ENCODE results near the gene HMGCLL1.

HMGCLL1 gene

DNA sequence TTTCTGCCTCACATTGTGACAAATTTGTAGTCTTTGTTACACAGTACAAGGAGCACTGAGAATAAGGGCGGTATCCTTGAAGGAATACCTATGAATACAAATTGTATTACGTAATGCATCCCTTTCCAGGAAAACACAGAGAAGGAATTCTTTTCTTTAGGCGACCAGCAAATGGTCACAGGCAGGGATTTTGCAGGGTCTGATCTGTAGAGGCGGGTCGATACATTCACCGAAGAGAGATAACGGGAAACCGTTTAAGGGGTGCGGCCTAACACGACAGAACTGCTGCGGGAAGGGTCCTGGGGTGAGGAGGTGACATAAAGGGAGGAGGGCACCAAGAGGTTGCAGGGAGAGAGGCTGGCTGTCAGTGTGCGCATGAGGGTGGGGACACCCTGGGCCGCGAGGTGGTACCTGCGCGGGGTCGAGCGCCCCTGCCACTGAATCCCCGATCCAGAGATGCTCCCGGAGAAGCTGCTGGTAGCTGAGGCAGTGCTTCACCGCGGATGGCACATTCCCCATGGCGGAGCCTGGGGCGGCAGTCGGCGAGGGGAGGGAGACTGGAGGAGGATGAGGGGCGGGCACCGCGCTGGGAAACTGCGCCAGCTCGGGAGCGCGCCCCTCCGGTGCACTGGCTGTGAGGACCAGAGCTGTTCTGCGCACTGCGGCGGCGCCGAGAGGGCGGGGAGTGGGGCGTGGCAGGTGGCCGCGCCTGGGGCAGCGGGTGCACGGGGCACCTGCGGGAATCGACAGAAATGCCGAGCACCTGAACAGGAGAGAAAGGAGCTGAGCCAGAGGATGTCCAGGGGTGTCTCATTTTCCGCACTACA is at the start of gene HMGCLL1:
HMGCLL1 (minus strand) TSS at position 656 of the 827 bp plus-strand sequence; CDS start at position 519, 137 bp downstream.
- DNase-seq (ENCODE audit: low read depth) = no peak

DNA sequence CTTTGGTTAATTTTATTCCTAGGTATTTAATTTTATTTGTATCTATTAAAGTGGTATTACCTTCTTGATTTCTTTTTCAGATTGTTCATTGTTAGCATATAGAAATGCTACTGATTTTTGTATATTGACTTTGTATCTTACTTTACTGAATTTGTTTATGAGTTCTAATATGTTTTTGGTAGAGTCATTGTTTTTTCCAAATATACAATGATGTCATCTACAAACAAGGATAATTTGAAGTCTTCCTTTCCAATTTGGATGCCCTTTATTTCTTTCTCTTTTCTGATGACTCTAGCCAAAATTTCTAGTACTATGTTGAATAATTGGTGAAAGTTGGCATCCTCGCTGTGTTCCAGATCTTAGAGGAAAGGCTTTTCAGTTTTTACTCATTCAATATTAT is 43.0 kb upstream of the HMGCLL1 start:
- DNase-seq (ENCODE audit: low read depth) = no peak

DNA sequence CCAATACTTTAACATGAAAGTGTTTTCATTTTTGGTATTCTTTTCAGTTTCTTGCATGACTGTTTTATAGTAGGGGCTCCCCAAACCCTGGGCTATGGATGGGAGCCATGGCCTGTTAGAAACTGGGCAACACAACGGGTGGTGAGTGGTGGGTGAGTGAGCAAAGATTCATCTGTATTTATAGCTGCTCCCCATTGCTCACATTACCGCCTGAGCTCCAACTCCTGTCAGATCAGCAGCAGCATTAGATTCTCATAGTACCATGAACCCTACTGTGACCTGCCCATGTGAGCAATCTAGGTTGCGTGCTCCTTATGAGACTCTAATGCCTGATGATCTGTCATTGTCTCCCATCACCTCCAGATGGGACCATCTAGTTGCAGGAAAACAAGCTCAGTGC is 42.3 kb upstream of the HMGCLL1 start:
- DNase-seq (ENCODE audit: low read depth) = no peak

DNA sequence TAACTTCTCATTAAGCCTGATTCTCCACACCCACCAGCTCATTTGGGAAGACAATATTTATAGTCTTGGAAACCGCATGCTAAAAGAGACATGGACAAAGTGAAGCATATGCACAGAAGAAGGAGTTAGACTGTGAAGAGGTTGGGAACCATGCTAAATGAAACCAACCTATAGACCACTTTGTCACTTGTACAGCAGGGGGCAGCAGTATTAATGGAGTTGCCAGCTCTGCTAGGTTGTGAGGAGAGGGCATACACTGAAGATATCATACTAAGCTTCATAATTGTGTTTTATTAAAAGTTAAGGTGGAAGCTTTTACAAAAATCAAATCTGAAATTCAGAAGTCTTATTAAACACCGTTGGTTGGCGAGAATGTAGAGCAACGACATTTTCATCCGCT is 38.3 kb upstream of the HMGCLL1 start:
- DNase-seq (ENCODE audit: low read depth) = peak; percentile 52

DNA sequence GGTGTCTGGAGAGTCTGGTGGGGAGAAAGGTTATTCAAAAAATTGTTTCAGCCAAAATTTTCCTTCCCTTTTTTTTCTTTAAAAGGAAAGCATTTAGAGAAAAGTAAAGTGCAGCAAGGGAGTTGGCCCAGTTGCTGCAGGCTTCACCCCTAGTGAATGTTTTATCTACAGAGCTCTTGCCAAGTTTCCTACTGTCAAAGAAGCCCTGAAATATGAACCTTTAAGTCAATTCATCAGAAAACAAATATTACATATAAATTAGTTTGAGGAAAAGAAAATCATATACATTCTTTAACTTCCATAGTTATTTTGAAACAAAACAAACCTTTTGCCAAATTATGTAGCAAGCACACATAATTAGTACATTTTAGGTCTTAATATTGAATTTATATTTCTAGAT is 25.0 kb upstream of the HMGCLL1 start:
- DNase-seq (ENCODE audit: low read depth) = no peak

DNA sequence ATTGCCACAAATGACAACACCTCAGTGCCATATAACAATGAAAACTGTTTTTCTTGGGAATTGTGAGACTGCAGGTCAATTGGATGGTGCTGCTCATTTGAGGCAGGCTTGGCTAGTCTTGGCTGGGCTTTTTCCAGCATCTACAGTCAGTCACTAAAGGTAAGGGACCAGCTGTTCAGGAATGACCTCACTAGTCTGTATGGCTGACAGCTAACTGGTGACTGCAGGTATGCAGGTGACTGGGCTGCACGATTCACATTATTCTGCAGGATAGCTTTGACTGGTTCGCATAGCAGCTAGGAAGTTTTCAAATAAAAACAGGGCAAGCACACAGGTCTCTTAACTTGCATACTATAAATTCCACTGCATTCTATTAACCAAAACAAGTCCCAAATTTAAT is 22.1 kb upstream of the HMGCLL1 start:
- DNase-seq (ENCODE audit: low read depth) = no peak

DNA sequence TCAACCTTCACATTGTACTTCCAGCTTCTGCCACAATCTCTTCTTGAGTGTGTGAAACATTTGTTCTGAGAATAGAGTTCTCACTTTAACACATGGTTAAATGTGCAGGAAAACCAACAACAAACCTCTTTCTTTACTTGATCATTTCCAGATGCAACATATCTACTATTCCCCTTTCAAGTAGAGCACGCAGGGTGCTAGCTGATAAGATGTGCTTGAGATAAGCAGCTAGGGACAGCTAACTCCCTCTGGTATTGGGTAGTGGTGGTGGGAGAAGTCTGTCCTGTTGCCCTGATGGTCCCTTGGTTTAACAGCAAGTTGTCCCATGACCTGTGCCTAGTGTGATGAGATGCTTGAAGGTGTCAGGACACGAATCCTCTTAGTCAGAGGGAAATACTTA is 15.4 kb upstream of the HMGCLL1 start:
- DNase-seq (ENCODE audit: low read depth) = no peak

DNA sequence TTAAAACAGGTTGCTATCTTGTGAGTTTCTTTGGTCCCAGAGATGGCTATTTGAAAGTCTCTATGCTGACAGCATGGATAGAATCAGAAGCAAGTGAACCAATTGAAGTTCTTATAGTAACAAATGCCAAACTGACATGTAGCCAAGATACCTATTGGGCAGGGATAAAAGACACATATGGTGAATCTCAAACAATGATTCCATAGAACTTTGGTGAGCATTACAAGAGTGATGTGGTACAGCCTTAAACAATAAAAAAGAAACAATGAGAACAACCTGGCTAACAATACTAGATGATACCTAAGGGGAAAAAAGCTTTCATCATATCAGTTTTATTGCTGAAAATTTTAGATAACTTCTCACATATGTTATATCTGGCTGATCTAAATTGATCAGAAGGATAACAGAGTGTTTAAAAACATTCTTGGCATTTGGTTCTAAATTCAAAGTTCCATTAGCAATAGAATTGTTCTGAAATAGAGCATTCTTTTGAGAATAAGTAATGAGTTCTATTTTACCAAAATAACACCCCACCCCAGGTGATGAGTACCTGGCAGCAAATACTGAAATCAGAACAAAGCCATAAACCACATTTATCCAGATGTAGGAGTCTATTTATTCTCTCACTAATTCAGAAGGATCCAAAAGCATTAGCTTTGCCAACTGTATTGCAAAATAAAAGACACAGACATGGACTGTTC is 5.8 kb upstream of the HMGCLL1 start:
- DNase-seq (ENCODE audit: low read depth) = no peak

DNA sequence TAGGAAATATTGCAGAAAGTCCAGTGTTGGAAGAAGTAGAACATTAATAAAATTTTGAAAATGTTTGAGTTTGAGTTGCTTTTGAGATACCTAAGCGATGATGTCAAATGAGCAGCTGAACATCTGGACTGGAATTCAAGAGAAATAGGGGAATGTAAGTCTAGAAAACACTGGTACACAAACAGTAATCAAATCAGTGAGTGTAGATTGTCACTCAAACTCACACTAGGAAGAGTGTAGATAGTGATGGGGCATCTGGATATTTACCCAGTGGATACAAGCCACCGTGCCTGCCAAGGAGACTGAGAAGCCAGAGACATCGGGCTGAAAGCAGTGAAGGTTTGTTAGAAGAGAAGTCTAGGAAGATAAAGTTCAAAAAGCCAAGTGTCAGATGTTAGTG is 2.2 kb downstream of the HMGCLL1 start:
- DNase-seq (ENCODE audit: low read depth) = no peak

DNA sequence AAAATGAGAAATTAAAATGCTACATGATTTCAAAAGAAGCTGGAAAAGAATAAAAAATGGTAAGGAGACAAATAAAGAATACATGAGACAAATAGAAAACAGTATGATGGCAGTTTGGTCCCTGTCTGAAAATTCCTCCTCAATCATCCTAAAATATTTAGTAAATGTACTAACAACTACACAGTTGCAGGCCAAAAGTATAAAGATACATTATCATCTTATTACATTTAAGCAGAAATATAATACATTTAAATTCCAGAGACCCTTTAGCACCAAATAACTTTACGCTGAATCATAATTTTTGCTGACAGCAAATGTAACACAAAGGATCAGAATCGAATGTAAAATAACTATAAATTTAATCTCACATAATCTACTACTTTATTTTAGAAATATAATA is 4.4 kb downstream of the HMGCLL1 start:
- no peak for DNase-seq (ENCODE audit: low read depth)

DNA sequence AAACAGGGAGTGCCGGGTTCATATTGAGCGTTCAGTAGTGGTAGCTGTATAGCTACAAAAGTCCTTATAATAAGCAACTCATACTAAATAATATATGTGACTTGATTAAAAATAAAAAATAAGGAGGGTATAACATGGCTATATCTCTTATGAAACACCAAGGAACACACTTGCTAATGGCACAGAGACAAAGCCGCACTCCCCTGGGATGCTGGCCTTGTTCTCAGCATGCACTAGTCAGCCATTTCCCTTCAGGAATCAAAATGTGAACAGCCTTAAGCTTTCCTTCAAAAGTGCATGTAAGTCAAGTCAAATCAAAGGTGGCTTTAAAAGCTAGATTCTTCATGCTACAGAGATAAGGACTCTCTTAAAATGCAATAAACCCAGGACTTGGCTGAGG is 9.4 kb downstream of the HMGCLL1 start:
- no peak for DNase-seq (ENCODE audit: low read depth)

DNA sequence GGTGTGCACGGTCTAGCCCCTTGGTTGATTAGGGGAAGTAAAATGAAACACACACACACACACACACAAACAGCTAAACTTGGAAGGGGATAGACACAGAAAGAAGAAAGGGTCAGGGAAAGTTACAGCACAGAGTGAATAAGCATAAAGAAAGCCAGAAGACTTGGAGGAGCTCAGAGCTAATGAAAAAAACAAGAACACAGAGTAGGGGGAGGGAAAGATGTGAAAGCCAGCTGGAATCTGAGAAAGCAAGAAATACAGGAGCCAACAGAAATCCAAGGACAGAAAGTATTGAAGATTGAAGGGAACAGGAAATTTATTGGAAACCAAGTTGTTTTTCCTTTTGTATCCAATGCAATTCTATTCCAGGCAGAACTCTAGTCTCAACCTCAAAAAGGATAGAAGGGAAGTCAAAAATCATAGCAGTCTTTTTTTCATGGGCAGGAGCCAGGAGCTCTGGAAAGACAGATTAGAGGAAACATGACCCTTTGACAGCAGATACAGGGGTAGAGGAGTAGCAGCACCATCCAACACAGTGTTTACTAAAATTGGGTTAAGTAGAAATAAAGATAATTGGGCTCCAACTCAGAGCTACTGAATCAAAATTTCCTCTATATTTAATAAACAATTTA is 10.1 kb downstream of the HMGCLL1 start:
- no peak for DNase-seq (ENCODE audit: low read depth)

DNA sequence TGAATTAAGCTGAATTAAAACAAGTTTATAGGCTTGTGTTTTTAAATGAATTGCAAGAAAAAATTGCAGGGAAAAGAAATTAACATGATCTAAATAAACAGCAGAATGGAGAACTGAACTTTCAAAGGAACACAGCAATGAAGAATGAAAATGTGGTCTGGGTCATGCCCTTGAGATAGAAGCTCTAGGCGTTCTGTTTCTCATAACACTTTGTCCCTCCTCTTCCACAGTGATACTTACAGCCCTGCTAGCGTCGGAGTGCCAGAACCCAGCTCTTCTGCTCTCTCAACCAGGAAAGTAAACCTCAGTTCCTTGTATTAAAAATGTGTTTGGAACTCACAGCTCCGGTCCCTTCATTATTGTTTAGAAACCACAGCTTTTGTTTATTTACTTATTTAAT is 11.4 kb downstream of the HMGCLL1 start:
- no peak for DNase-seq (ENCODE audit: low read depth)

DNA sequence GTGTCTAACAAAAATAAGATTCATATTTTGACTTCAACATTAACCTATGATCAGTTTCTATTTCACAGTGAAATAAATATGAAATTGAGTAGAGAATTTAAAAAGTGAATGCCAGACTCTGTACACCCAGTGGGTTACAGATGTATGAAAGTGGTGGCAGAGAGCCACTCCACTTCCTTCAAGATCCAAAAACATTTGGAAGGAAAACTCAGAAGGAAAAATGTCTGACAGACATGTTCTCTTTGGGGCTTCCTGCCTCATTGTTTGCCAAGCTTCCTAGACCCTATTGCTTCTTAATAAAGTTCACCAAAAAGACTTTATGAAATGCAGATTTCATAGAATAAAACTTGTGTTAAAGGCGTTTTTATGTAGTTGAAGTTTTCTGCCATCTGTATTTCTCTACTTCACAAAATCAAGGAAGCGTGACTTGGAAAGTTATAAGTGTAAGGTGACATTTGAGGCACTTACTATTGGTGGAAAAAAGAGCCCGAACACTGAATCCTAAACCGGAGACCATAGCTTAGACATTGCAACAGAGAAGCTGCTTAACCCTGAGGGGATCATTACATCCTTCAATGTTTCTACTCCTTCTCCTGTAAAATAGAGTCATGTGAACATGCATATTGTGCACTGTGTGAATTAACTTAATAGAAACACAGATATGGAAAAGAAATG is 12.8 kb downstream of the HMGCLL1 start:
- no peak for DNase-seq (ENCODE audit: low read depth)

DNA sequence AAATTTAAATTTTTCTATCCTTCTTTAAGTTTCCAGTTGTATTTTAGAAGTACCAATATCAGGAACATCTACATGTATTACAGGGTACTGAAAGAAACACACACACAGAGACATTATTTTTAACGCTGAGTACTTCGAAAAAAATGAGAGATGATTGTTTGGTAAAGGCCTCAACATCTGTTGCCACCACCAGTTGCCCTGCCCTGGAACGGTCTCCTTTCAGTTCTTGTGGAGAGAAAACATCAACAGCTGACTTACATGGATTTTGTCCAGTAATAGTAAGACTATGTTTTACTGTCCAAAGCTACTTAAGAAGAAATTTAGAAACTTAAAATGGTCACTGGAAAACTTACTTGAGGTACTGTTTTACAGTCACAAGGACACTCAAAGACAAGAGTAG is 16.7 kb downstream of the HMGCLL1 start:
- DNase-seq (ENCODE audit: low read depth) = no peak

DNA sequence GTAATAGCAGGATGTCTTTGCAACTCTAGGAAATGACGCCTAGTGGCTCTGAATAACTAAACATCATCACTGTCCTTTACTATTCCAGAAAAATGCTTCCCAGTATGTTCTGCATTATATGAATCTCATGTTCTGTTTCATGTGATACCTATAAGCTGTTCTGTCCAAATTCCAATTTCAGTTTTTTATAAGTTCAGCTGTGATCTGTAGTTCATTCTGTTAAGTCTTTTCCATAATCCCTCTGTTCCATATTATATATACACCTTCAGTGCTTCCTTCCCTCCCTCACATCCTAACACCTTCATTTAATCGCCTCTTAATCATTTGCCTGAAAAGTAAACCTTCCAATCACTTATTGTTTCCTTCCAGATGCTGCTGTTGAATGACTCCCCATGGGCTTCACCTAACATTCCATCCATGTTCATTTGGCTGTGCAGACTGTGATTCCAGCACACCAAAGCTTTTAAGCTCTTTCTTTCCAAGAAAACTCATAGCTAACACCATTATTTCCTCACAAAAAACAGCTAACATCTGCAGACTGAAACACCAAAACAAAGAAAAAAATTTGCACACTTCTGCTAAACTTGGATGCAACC is 18.6 kb downstream of the HMGCLL1 start:
- DNase-seq (ENCODE audit: low read depth) = no peak

DNA sequence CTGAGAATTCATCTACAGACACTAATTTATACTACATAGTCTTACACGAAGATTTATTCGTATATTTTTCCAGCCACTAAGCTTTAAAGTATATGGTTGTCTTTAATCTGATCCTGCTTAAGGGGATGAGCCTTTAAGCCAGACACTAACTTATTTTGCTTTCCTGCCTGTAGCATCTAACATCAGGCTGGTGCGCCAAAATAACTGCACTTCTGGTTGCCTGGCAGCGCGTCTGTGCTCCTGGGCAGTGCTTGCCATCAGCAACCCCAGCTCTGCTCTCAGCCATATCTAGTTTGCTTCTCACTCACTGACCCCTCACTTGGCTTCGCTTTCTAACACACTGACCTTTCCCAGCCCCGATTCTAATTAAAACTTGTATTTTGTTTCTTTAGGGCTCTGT is 21.8 kb downstream of the HMGCLL1 start:
- DNase-seq (ENCODE audit: low read depth) = no peak

DNA sequence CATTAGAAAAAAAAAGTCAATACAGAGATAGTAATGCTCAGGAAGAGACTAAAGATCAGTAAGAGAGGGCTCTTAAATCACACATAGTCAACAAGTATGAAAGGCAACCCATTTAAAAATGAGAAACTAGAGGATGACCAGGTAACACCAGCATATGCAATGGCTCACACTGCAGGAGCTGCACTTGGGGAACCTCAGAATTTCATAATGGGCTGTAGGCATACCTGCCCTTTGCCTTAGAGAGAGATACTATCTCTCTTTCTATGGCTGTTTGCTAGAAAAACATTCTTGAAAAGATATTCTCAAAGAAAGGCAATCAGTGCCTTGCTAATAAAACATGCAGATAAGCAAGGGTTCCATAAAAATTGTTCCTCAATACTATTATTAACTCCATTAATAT is 33.2 kb downstream of the HMGCLL1 start:
- no peak for DNase-seq (ENCODE audit: low read depth)

DNA sequence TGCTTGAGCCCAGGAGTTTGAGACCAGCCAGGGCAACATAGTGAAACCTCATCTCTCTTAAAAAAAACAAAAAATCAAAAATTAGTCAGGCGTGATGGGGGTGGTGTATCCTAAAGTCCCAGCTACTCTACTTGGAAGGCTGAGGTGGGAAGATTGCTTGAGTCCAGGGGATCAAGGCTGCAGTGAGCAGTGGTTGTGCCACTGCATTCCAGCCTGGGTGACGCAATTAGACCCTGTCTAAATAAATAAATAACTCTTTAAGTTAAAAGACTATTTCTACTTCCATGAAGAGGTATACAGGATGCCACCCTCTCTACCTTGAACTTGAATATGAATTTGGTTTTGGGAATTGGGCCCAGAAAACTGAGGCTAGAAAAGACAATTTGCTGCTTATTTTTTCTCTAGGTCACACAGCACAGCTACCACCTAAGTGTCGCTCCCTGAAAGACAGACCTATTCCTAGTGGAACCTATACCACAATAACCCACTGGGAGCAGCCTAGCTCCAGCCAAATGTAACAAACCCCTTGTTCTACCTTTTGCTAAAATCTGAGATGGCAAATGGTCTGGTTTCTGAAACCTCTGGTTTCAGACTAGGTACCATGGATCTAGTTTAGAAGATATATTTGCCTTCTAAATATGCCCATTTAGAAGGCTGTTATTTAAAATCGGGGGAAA is 35.2 kb downstream of the HMGCLL1 start:
- DNase-seq (ENCODE audit: low read depth) = no peak

DNA sequence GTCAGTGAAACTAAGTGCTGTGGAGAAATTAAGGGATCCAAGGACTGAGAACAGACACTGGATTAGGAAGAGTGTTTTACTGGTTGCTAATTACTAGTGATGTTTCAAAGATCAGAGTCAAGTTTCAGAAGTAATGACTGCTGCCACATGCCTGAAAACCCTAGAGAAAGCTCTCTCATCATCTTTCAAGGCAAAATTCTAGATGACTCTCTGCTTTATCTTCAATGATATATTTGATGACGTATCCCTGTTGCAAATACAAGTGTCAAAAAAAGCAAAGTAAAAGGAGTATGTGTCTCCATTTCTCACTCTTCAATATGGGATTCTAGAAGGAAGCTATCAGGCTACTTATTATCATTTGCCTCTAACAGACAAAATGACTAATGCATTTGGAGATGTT is 38.0 kb downstream of the HMGCLL1 start:
- no peak for DNase-seq (ENCODE audit: low read depth)

DNA sequence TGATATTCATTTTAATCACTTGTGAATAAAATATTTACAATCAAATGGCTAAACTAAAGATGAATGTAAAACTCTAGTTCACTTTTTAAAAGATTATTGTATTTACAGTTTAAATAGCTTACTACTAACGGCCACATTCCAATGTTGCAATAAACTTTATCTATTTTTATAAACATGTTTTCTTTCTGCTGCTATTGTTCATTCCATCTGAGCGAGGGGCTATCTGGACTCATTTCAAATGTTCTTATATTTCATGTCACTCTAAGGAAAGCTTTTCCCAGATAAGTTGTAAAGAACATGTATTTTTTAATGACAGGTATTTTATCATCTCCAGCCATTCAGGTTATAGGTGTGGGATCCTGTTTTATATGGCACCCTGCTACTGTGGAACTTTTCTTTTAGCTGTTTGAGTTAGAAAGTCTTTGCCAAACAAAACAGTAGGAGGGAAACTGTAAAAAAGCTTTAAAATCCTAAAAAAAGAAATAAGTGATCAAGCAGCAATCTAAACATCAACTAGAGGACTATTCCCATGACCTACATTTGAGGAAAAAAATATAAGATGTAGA is 42.5 kb downstream of the HMGCLL1 start:
- no peak for DNase-seq (ENCODE audit: low read depth)
